HepG2 (cell line): ENCODE data around the gene IRF2BPL. TPM values are rescaled to one million over a fixed set of nuclear protein-coding genes. Genes with fewer than 3 reads are reported as not detected.

Experiments used
- GMEB2 ChIP-seq: IDR thresholded peaks from 2 replicates; pipeline ENCODE4 v1.6.1; 2016; ENCODE audit warnings: missing biosample characterization, missing genetic modification reagents, low read depth
- IKZF5 ChIP-seq: IDR thresholded peaks from 2 replicates; pipeline ENCODE4 v1.6.1; 2018; ENCODE audit warnings: missing genetic modification reagents, mild to moderate bottlenecking, missing compliant biosample characterization
- IRF1 ChIP-seq: sonication (generic); formaldehyde crosslinking; IDR thresholded peaks from 2 replicates; pipeline ENCODE4 v1.4.0; 2020; ENCODE audit warnings: low read depth, mild to moderate bottlenecking, missing genetic modification reagents
- MEF2D ChIP-seq: sonication (generic); formaldehyde crosslinking; IDR thresholded peaks from 2 replicates; pipeline ENCODE4 v1.5.1; 2020; ENCODE audit warnings: mild to moderate bottlenecking, missing genetic modification reagents
- PREB ChIP-seq: sonication (generic); formaldehyde crosslinking; IDR thresholded peaks from 2 replicates; pipeline ENCODE4 v1.4.0; 2020; ENCODE audit warnings: missing genetic modification reagents
- RARG ChIP-seq: sonication (generic); formaldehyde crosslinking; IDR thresholded peaks from 2 replicates; pipeline ENCODE4 v1.4.0; 2020; ENCODE audit warnings: low read depth, mild to moderate bottlenecking, missing genetic modification reagents
- ZNF18 ChIP-seq: sonication (generic); formaldehyde crosslinking; IDR thresholded peaks from 2 replicates; pipeline ENCODE4 v1.8.0; 2022; ENCODE audit warnings: mild to moderate bottlenecking, missing genetic modification reagents; ENCODE audit not compliant: insufficient replicate concordance
- ZNF343 ChIP-seq: sonication (generic); formaldehyde crosslinking; IDR thresholded peaks from 2 replicates; pipeline ENCODE4 v1.4.0; 2020; ENCODE audit warnings: mild to moderate bottlenecking, missing genetic modification reagents
- ZNF574 ChIP-seq: sonication (generic); formaldehyde crosslinking; IDR thresholded peaks from 2 replicates; pipeline ENCODE4 v1.4.0; 2020; ENCODE audit warnings: missing genetic modification reagents
- ZNF580 ChIP-seq: IDR thresholded peaks from 2 replicates; pipeline ENCODE4 v1.6.1; 2016; ENCODE audit warnings: low read depth, borderline replicate concordance
- ZNF609 ChIP-seq: sonication (generic); formaldehyde crosslinking; IDR thresholded peaks from 2 replicates; pipeline ENCODE4 v1.4.0; 2020; ENCODE audit warnings: mild to moderate bottlenecking, missing genetic modification reagents, borderline replicate concordance
- ZNF878 ChIP-seq: sonication (generic); formaldehyde crosslinking; IDR thresholded peaks from 2 replicates; pipeline ENCODE4 v1.8.1; 2023; ENCODE audit warnings: mild to moderate bottlenecking, missing genetic modification reagents, moderate library complexity
- polyA plus RNA-seq, 8 experiments: library from polyadenylated mRNA; depleted of rRNA in 3 of 8; stranded (reverse) in 7 of 8; unstranded in 1 of 8; fragments of >200 nt; fragmentation: Illumina TruSeq in 4 of 8; extraction: Trizol in 4 of 8; gene quantifications; 2 replicates each; pipeline versions ENCODE4 v1.2.1 to v1.2.3, GENCODE V29; 2011 to 2016; ENCODE audit warnings: low read depth in 4 of 8, missing spikeins in 1 of 8, mixed read lengths in 1 of 8; ENCODE audit not compliant: insufficient read depth in 1 of 8
- total RNA-seq, 5 experiments: library from RNA; depleted of rRNA; stranded (reverse); fragments of >200 nt; fragmentation: Illumina TruSeq; extraction: Trizol; gene quantifications; 2 replicates each; pipeline ENCODE4 v1.2.3, GENCODE V29; 2016; ENCODE audit warnings: low read depth in 1 of 5

IRF2BPL gene
- total and polyA plus RNA-seq, 2 of the 13 experiments (the other 11 are each of a cell fraction or from before 2014, with no cell fraction given): 6.6 to 8.4 TPM

- TF ChIP-seq ZNF609 (CRISPR knock-in tag) (no peak), ZNF574 (CRISPR knock-in tag) (no peak), IKZF5 (CRISPR knock-in tag) (no peak), GMEB2 (CRISPR knock-in tag) (no peak), PREB (CRISPR knock-in tag) (no peak), MEF2D (CRISPR knock-in tag) (no peak), ZNF18 (no peak), ZNF580 (CRISPR knock-in tag) (no peak), ZNF878 (CRISPR knock-in tag) (0 out of 2 replicates have a peak, but pooled peaks have one; percentile 16), ZNF343 (CRISPR knock-in tag) (no peak), RARG (CRISPR knock-in tag) (no peak), IRF1 (CRISPR knock-in tag) (no peak)
Observed at GRCh38 chr14:77043177-77043983, 14.9 kb upstream of the IRF2BPL start (continued).
